GM18867 (cell line): ENCODE results near the gene POLR2L.

Source experiments
- ATAC-seq: cut with Tn5 transposase; IDR thresholded peaks from one replicate; pipeline ENCODE4 v1.9.1; 2021; ENCODE audit warnings: mild to moderate bottlenecking, moderate library complexity; ENCODE audit not compliant: unreplicated experiment

The POLR2L gene

GRCh38 chr11:855796-856195 is 13.5 kb upstream of the POLR2L start:
- ATAC-seq, result no peak

- ATAC-seq, result no peak
Measured at GRCh38 chr11:855330-855674, 13.0 kb upstream of the POLR2L start.

GRCh38 chr11:854601-855329 is 12.4 kb upstream of the POLR2L start:
- no peak for ATAC-seq

GRCh38 chr11:853682-854448 is 11.5 kb upstream of the POLR2L start:
- no peak for ATAC-seq

- no peak for ATAC-seq
Measured at GRCh38 chr11:852762-853161, 10.4 kb upstream of the POLR2L start.

GRCh38 chr11:850775-851763 is 8.7 kb upstream of the POLR2L start:
- ATAC-seq, result no peak

GRCh38 chr11:849951-850774 is 7.8 kb upstream of the POLR2L start:
- ATAC-seq, result no peak

GRCh38 chr11:849104-849824 is 6.9 kb upstream of the POLR2L start:
- no peak for ATAC-seq

- peak; percentile 49 for ATAC-seq
Measured at GRCh38 chr11:848380-848931, 6.1 kb upstream of the POLR2L start.

- ATAC-seq, result no peak
Measured at GRCh38 chr11:847876-848275, 5.5 kb upstream of the POLR2L start.

- ATAC-seq, result no peak
Measured at GRCh38 chr11:846496-847098, 4.3 kb upstream of the POLR2L start.

- no peak for ATAC-seq
Measured at GRCh38 chr11:845872-846495, 3.7 kb upstream of the POLR2L start.

- ATAC-seq, result no peak
Measured at GRCh38 chr11:844693-845644, 2.6 kb upstream of the POLR2L start.

GRCh38 chr11:843818-844692 is 1.7 kb upstream of the POLR2L start:
- no peak for ATAC-seq

GRCh38 chr11:843086-843734 is 881 bp upstream of the POLR2L start:
- peak; percentile 3 for ATAC-seq

GRCh38 chr11:841981-842369 is 354 bp downstream of the POLR2L start:
- peak; percentile 30 for ATAC-seq
